Caco-2 (cell line): ENCODE data around the gene FXYD7. TPM values are rescaled to one million over a fixed set of nuclear protein-coding genes. Genes with fewer than 3 reads are reported as not detected.

Source experiments
- BruUV-seq: library from RNA; stranded (reverse); fragments of 400-500 nt; replicated peaks from 2 replicates; lab custom pipeline; 2021; lab: Mats Ljungman, UMichigan
- CTCF ChIA-PET: fragments of 300-600 bp; sonication (Branson Sonifier 250); formaldehyde crosslinking; loops from one replicate; lab custom pipeline; 2022; ENCODE audit warnings: antibody characterized with exemption; lab: Charles Lee
- POLR2A ChIA-PET: fragments of 300-600 bp; sonication (Branson Sonifier 250); formaldehyde crosslinking; loops from one replicate; lab custom pipeline; 2022; ENCODE audit warnings: antibody characterized with exemption; lab: Charles Lee
- DNase-seq, 2 experiments: peaks; one replicate each; pipeline versions ENCODE4 v3.0.0 to v3.0.0-alpha.2; 2020 to 2022
- H3K27me3 ChIP-seq: replicated peaks from 2 replicates; pipeline ENCODE4 v1.6.0; 2011; ENCODE audit warnings: low read length; ENCODE audit not compliant: control insufficient read depth, insufficient read depth
- H3K36me3 ChIP-seq: 2 replicates; pipeline ENCODE4 v1.5.1; 2011; ENCODE audit warnings: low read length; ENCODE audit not compliant: control insufficient read depth, insufficient read depth
- H3K4me1 ChIP-seq: fragments of 250-450 bp; sonication (Bioruptor Pico); 2 replicates; pipeline ENCODE4 v1.5.1; 2020; ENCODE audit warnings: mild to moderate bottlenecking
- H3K4me3 ChIP-seq: 2 replicates; pipeline ENCODE4 v1.5.1; 2011; ENCODE audit warnings: low read depth, mild to moderate bottlenecking, control low read depth, low read length
- H3K9me3 ChIP-seq: fragments of 250-450 bp; sonication (Bioruptor Pico); 2 replicates; pipeline ENCODE4 v1.5.1; 2020; ENCODE audit warnings: mild to moderate bottlenecking, moderate library complexity
- H3K27ac Mint-ChIP-seq: one replicate; pipeline ENCODE4 v1.8.0; 2022; ENCODE audit warnings: mixed read lengths; ENCODE audit not compliant: unreplicated experiment
- H3K27me3 Mint-ChIP-seq: one replicate; pipeline ENCODE4 v1.8.0; 2022; ENCODE audit warnings: mixed read lengths; ENCODE audit not compliant: insufficient read depth, unreplicated experiment
- H3K36me3 Mint-ChIP-seq: one replicate; pipeline ENCODE4 v1.8.0; 2022; ENCODE audit warnings: mild to moderate bottlenecking, mixed read lengths; ENCODE audit not compliant: insufficient read depth, unreplicated experiment
- H3K4me1 Mint-ChIP-seq: one replicate; pipeline ENCODE4 v1.8.0; 2022; ENCODE audit warnings: low read depth, mixed read lengths; ENCODE audit not compliant: unreplicated experiment
- H3K4me3 Mint-ChIP-seq: one replicate; pipeline ENCODE4 v1.8.0; 2022; ENCODE audit warnings: mild to moderate bottlenecking, moderate library complexity, mixed read lengths; ENCODE audit not compliant: unreplicated experiment
- H3K9me3 Mint-ChIP-seq: one replicate; pipeline ENCODE4 v1.8.0; 2022; ENCODE audit warnings: mixed read lengths; ENCODE audit not compliant: unreplicated experiment
- CTCF ChIP-seq, 2 experiments: fragments of 200-600 bp in 1 of 2; IDR thresholded peaks; 1 replicate in 1 of 2; 2 replicates in 1 of 2; pipeline versions ENCODE4 v1.5.1 to v1.8.0; 2011 to 2022; ENCODE audit warnings: antibody characterized with exemption in 1 of 2, control low read depth in 1 of 2, inconsistent platforms in 1 of 2, low read depth in 1 of 2, low read length in 1 of 2, mild to moderate bottlenecking in 1 of 2, moderate library complexity in 1 of 2; ENCODE audit not compliant: insufficient read depth in 1 of 2, severe bottlenecking in 1 of 2, unreplicated experiment in 1 of 2
- intact Hi-C: fragments of 100-400 bp; cut with micrococcal nuclease; formaldehyde crosslinking; loops from one replicate; pipeline ENCODE4 v1.10.0; 2022; ENCODE audit not compliant: unreplicated experiment
- total RNA-seq: library from RNA; stranded (reverse); gene quantifications from 2 replicates; pipeline ENCODE4 v1.2.3, GENCODE V29; 2022

FXYD7 gene
- total RNA-seq, 1 experiment from 2014 or later = not detected

GRCh38 chr19:35174226-35174625 lies 31.2 kb downstream of the FXYD7 start:
- Histone ChIP-seq H3K4me3 (no peak overlapping the region), H3K36me3 (no peaks in the 10 kb centered on the region), H3K4me1 (peaks cover 6% of the 10 kb centered on the region; the same call in 1 of the 2 replicates), H3K9me3 (peaks cover 14% of the 10 kb centered on the region), H3K27me3 (no peaks in the 10 kb centered on the region)
- Mint-ChIP-seq H3K27me3 (no peaks in the 10 kb centered on the region), H3K4me1 (no peaks in the 10 kb centered on the region), H3K9me3 (peaks cover 29% of the 10 kb centered on the region), H3K4me3 (no peak overlapping the region), H3K27ac (no peak overlapping the region), H3K36me3 (no peaks in the 10 kb centered on the region)
- DNase-seq = no peak
- BruUV-seq = no TSS peak
- no peak for TF ChIP-seq CTCF (IDR thresholded peaks at IDR 0.05; ENCODE audit: insufficient read depth in 1 of 2, low read depth in 1 of 2, low read length in 1 of 2, severe bottlenecking in 1 of 2, unreplicated experiment in 1 of 2)
- POLR2A ChIA-PET = no interaction called here
- CTCF ChIA-PET = no interaction called here
- intact Hi-C loops = no loop called here

GRCh38 chr19:35176181-35176570 lies 33.1 kb downstream of the FXYD7 start:
- no TSS peak for BruUV-seq
- H3K36me3 ChIP-seq = no peaks in the 10 kb centered on the region
- Mint-ChIP-seq H3K27ac (no peak overlapping the region), H3K9me3 (peaks cover 29% of the 10 kb centered on the region), H3K27me3 (no peaks in the 10 kb centered on the region), H3K4me1 (no peaks in the 10 kb centered on the region), H3K36me3 (no peaks in the 10 kb centered on the region), H3K4me3 (no peak overlapping the region)
- no peak overlapping the region for H3K4me3 ChIP-seq
- intact Hi-C loops = no loop called here
- CTCF ChIA-PET = no interaction called here
- H3K4me1 ChIP-seq = peaks cover 6% of the 10 kb centered on the region; the same call in 1 of the 2 replicates
- no peaks in the 10 kb centered on the region for H3K27me3 ChIP-seq
- POLR2A ChIA-PET = no interaction called here
- H3K9me3 ChIP-seq = peaks cover 14% of the 10 kb centered on the region
- no peak for TF ChIP-seq CTCF (IDR thresholded peaks at IDR 0.05; ENCODE audit: insufficient read depth in 1 of 2, low read depth in 1 of 2, low read length in 1 of 2, severe bottlenecking in 1 of 2, unreplicated experiment in 1 of 2)
- DNase-seq = no peak

- intact Hi-C loops = no loop called here
- Mint-ChIP-seq H3K27ac (no peak overlapping the region), H3K27me3 (no peaks in the 10 kb centered on the region), H3K9me3 (peaks cover 29% of the 10 kb centered on the region), H3K36me3 (no peaks in the 10 kb centered on the region), H3K4me3 (no peak overlapping the region), H3K4me1 (no peaks in the 10 kb centered on the region)
- Histone ChIP-seq H3K36me3 (no peaks in the 10 kb centered on the region), H3K4me3 (no peak overlapping the region), H3K4me1 (peaks cover 6% of the 10 kb centered on the region; the same call in 1 of the 2 replicates), H3K27me3 (no peaks in the 10 kb centered on the region), H3K9me3 (peaks cover 14% of the 10 kb centered on the region)
- TF ChIP-seq CTCF (IDR thresholded peaks at IDR 0.05; ENCODE audit: insufficient read depth in 1 of 2, low read depth in 1 of 2, low read length in 1 of 2, severe bottlenecking in 1 of 2, unreplicated experiment in 1 of 2) = no peak
- POLR2A ChIA-PET = no interaction called here
- DNase-seq = no peak
- CTCF ChIA-PET = no interaction called here
- no TSS peak for BruUV-seq
These were observed 34.6 kb downstream of the FXYD7 start for GRCh38 chr19:35177377-35178274.
